ENCODE results near the gene TMEM108. TPM values are rescaled to one million over a fixed set of nuclear protein-coding genes. Genes with fewer than 3 reads are reported as not detected.
A peak's percentile ranks its signal among the peaks of the same experiment; 100 is the strongest.

The TMEM108 gene
- total RNA-seq, 2 experiments from 2014 or later, result not detected

- POLR2A ChIA-PET, result interaction anchor here (1.5 to 2.6 kb wide), 2 partner anchors 36 to 133 kb away, joined by 3 to 8 read pairs; no protein-coding TSS in a partner anchor
Measured at GRCh38 chr3:133444423-133444774, 406.2 kb downstream of the TMEM108 start.

GRCh38 chr3:133445108-133445507 is 406.9 kb downstream of the TMEM108 start:
- Histone ChIP-seq H3K27ac (ENCODE audit: low read depth, low read length, poor library complexity, severe bottlenecking) (peak overlapping the region; percentile 68), H3K4me2 (ENCODE audit: low read length) (peak overlapping the region; percentile 64), H2AFZ (ENCODE audit: low read length) (no peak overlapping the region; the same call in 1 of the 2 replicates), H3K79me2 (ENCODE audit: insufficient read depth, low read depth, low read length) (no peaks in the 10 kb centered on the region; the same call in 1 of the 2 replicates), H3K9me2 (ENCODE audit: insufficient read depth, low read length) (no peaks in the 10 kb centered on the region), H3K36me3 (ENCODE audit: insufficient read depth, low read length) (peaks cover 7% of the 10 kb centered on the region; the same call in 1 of the 2 replicates), H3K4me1 (ENCODE audit: insufficient read depth, low read length, poor library complexity, severe bottlenecking) (peaks cover 84% of the 10 kb centered on the region), H3K9me3 (ENCODE audit: low read length) (peaks cover 7% of the 10 kb centered on the region; the same call in 1 of the 2 replicates), H4K20me1 (ENCODE audit: insufficient read depth, low read length) (no peaks in the 10 kb centered on the region), H3K4me3 (ENCODE audit: low read depth, low read length, poor library complexity, severe bottlenecking) (peak overlapping the region; percentile 28)
- no TSS peak for BruUV-seq (replicated peaks)
- DNase-seq (ENCODE audit: low spot score), result peak; percentile 87
- ChIA-PET POLR2A (interaction anchor here (1.3 to 13.5 kb wide), 5 partner anchors 9 to 127 kb away, joined by 6 to 176 read pairs (median 23); partner anchors contain the start of gene CDV3), CTCF (ENCODE audit: unreplicated experiment) (interaction anchor here (0.5 to 1.2 kb wide), 3 partner anchors 23 to 80 kb away, joined by 3 read pairs; no protein-coding TSS in a partner anchor)
- no peak for TF ChIP-seq CTCF (conservative IDR thresholded peaks at IDR 0.05; ENCODE audit: low read length)
- no peak for TF ChIP-seq EZH2phosphoT487 (IDR thresholded peaks at IDR 0.05; ENCODE audit: borderline replicate concordance, low read depth, low read length)
- intact Hi-C loops (cut with micrococcal nuclease; ENCODE audit: unreplicated experiment), result loop anchor here (1.0 to 2.0 kb wide), 3 partner anchors 30 to 218 kb away; no protein-coding TSS in a partner anchor

More at GRCh38 chr3:133444423-133444774, 406.2 kb downstream of the TMEM108 start:
- Histone ChIP-seq H2AFZ (ENCODE audit: low read length) (peak overlapping the region; percentile 30; the same call in 1 of the 2 replicates), H3K4me2 (ENCODE audit: low read length) (peak overlapping the region; percentile 64), H4K20me1 (ENCODE audit: insufficient read depth, low read length) (no peaks in the 10 kb centered on the region), H3K79me2 (ENCODE audit: insufficient read depth, low read depth, low read length) (no peaks in the 10 kb centered on the region; the same call in 1 of the 2 replicates), H3K4me1 (ENCODE audit: insufficient read depth, low read length, poor library complexity, severe bottlenecking) (peaks cover 77% of the 10 kb centered on the region), H3K36me3 (ENCODE audit: insufficient read depth, low read length) (peaks cover 10% of the 10 kb centered on the region; the same call in 1 of the 2 replicates), H3K9me2 (ENCODE audit: insufficient read depth, low read length) (no peaks in the 10 kb centered on the region), H3K9me3 (ENCODE audit: low read length) (peaks cover 8% of the 10 kb centered on the region; the same call in 1 of the 2 replicates), H3K27ac (ENCODE audit: low read depth, low read length, poor library complexity, severe bottlenecking) (peak overlapping the region; percentile 68), H3K4me3 (ENCODE audit: low read depth, low read length, poor library complexity, severe bottlenecking) (no peak overlapping the region)
- intact Hi-C loops (cut with micrococcal nuclease; ENCODE audit: unreplicated experiment), result loop anchor here (2.0 to 5.0 kb wide), 4 partner anchors 46 to 378 kb away; partner anchors contain the start of gene SRPRB
- CTCF ChIA-PET (ENCODE audit: unreplicated experiment), result interaction anchor here (1.3 kb wide), 1 partner anchor 23 kb away, joined by 5 read pairs; no protein-coding TSS in a partner anchor
- BruUV-seq (replicated peaks), result no TSS peak
- no peak for TF ChIP-seq EZH2phosphoT487 (IDR thresholded peaks at IDR 0.05; ENCODE audit: borderline replicate concordance, low read depth, low read length)
- no peak for TF ChIP-seq CTCF (conservative IDR thresholded peaks at IDR 0.05; ENCODE audit: low read length)
- DNase-seq (ENCODE audit: low spot score), result no peak
